Endothelial cell of hepatic sinusoid (primary cell): ENCODE results near the gene ZBED2.
"Not testable (repeated sequence)": the region's sequence is repeated elsewhere in the genome, so short reads cannot be mapped to it uniquely, and the experiment has no call there.

Source experiments
- in situ Hi-C: cut with HindIII; loops from 2 replicates; pipeline ENCODE4 v1.10.0; 2017; ENCODE audit warnings: low sequenced_read_pairs

Gene ZBED2, protein sequence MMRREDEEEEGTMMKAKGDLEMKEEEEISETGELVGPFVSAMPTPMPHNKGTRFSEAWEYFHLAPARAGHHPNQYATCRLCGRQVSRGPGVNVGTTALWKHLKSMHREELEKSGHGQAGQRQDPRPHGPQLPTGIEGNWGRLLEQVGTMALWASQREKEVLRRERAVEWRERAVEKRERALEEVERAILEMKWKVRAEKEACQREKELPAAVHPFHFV

DNA sequence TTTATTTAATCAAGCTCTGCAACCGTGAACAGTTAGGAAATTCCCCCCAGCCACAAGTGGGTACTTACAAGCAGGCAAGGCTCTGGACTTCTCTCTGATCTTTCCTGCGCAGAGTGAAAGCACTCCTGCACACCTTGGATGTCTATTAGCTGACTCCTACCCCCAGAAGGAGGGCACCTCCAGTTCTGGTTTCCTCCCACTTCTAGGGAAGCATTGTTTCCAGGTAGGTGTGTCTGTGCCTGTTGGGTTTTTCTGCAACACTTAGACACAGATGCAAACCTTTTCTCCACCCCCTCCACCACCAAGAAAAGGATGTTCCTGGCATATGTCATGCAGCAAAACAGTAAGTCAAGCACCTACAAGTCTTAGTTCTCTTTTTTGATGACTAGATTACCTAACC is at the start of gene ZBED2:
TSS of gene ZBED2 (minus strand) at position 115 of the 400 bp plus-strand sequence. CDS start 1,145 bp downstream, outside the sequence.
- in situ Hi-C loops = no loop called here

DNA sequence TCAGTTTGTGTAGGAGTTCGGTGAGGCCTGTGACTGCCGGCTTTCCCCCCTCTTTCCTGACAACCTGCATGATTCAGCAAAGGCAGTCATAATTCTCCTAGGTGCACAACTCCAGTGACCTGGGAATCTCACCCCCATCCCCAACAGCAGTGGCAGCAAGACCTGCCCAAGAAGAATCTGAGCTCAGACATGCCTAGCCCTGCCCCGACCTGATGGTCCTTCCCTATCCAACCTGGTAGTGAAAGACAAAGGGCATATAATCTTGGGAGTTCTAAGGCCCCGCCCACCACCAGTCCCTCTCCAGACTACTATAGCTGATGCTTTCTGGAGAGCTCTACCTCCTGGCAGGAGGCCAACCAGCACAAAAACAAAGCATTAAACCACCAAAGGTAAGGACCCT is 44.2 kb upstream of the ZBED2 start:
- in situ Hi-C loops = no loop called here

DNA sequence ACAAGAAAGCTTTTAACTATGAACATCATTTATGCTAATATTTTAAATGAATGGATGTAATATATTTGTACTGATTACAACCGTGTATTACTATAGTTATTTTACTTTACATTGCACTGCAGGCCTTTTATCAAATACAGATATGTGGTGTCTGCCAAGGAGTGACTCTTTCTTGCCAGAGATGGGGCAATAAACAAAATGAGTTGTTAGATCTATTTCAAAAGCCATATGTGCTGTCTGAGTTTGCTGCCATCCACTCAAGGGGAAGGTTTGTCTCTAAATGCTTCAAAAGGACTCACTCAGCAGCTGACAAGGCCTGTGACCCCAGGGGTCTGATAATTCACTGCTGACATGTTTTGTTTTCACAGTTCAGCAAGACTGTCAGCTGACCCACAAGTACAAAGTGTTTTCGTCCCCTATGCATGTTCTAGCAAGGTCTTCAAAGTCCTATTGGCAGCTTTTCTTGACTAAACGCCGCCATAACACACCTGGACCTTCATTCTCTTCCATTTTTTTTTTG is 41.3 kb upstream of the ZBED2 start:
- in situ Hi-C loops = no loop called here

DNA sequence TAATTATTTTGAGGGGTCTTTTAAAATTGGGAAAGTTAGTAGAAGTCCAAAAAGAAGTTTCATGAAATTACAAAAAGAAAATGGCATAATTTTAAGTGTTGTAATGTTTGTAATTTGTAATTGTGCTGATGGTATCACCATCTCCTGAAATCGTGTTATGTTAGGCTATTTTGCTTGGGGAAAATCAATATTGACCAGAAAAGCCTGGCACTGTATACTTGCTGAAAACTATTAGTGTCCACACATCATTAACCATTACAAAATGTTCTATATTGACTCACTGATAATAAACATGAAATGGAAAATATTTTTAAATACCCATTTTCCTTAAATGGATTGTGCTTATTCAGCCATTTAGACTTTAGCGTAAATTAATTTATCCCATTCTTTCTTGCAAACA is 40.3 kb upstream of the ZBED2 start:
- in situ Hi-C loops = no loop called here

DNA sequence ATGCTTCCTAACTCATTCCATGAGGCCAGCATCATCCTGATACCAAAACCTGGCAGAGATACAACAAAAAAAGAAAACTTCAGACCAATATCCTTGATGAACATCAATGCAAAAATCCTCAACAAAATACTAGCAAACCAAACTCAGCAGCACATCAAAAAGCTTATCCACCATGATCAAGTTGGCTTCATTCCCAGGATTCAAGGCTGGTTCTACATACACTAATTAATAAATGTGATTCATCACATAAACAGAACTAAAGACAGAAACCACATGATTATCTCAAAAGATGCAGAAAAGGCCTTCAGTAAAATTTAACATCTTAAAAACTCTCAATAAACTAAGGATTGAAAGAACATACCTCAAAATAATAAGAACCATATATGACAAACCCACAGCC is 35.5 kb upstream of the ZBED2 start:
- in situ Hi-C loops = not testable (repeated sequence)

DNA sequence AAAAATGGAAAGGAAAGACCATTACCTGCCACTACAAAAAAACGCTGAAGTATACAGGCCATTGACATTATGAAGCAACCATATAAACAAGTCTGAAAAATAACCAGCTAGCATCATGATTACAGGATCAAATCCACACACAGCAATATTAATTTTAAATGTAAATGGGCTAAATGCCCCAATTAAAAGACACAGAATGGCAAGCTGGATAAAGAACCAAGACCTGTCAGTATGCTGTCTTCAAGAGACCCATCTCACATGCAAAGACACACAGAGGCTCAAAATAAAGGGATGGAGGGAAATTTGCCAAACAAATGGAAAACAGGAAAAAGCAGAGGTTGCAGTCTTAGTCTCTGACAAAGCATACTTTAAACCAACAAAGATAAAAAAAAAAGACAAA is 33.9 kb upstream of the ZBED2 start:
- in situ Hi-C loops = not testable (repeated sequence)

DNA sequence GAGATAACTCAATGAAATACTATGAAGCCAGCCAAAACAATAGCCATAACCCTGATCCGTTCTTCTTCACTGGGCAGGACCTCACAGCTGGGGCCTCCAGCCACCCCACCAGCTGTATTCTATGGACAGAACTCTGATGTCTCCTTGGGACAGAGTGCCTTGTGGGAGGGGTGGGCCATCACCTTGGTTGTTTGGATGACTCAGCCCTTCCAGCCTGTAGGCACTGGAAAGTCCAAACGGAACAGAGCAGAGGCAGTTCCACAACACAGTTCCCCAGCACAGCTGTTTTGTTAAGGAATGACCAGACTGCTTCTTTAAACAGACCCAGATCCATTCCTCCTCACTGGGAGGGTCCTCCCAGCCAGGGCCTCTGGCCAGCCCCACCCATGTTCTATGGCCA is 31.9 kb upstream of the ZBED2 start:
- in situ Hi-C loops = no loop called here

DNA sequence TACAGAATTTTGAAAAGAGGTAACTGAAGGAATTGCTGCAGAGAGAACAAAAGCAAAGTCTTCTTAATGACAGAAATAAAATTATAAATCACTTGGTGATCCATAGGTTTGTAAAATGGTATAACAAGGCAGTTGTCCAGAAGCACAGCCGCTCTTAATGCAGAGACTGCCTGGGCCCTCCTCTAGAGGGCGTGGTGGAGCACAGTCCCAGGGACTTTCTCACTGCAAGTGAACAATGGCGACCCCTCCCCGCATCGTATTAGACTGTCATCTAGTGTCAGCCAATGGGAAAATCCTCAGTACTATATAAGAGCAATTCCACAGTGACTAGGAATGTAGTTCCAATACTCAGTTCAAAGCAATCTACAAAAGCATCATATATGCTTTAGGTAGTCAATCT is 26.4 kb upstream of the ZBED2 start:
- in situ Hi-C loops = no loop called here

DNA sequence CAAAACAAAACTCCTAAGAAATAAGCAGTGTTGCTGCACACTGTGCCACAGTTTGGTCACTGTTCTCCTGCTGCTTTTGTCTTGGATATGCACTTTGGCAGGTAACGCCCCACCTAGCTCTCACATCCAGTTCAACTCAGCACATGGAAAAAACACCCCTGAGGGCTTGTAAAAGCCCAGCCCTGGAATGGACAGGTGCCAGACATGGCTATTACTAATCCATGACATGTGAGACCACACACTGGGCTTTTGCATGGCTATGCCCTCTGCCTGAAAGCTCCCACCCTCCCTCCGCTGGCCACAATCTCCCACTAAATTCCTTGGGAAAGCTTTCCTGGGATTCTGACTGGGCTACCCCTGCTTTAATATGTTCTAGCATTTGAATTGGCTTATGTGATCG is 24.7 kb upstream of the ZBED2 start:
- in situ Hi-C loops = loop anchor here (5.0 kb wide), 1 partner anchor 43 kb away; no protein-coding TSS in a partner anchor

DNA sequence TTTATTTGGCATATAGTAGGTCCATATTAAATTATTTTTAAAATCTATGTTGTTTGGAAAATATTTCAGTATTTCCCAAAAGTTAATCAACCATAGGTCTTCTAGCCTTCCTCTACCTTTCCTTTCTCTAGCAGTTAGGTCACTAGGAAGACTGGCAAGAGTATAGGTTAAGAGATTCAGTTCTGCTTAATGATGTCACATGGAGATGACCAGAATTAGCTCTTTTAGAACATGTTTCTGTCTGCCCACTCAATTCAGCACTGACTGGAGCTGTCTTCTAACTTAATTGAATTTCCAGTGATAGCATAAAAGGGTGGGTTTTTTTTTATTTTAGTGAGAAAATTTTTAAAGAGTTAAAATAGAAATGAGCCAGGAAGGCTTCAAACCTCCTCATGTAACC is 23.8 kb upstream of the ZBED2 start:
- in situ Hi-C loops = loop anchor here (5.0 kb wide), 1 partner anchor 42 kb away; no protein-coding TSS in a partner anchor

DNA sequence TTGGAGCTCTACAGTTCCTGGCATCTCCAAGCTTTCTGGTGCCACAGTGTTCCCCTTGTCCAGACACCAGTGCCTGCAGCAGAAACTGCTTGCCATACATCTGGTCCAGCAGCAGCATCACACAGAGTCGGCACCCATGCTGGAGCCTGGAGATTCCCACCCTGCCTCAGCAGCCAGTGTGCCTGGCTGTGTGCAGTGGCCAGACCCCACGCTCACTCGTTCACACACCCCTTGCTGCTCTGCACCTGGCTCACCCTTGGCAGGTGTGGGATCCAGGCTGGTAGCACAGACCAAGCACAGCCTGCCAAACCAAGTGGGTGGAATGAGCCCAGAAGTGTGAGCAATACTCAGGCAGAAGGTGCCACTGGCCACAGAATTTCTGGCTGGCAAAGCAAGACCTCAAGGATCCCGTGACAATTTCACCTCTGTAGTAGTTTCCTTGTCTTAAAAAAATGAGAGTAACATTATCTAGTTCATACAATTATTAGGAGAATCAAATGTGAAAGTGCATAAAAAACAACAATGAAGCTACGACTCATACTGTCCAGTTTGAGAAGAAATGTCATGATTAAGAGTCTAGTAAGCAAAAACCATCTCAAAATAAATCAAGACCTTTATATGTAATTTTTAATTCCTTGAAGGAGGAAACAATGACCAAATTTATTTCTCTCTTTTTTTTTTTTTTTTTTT is 22.9 kb upstream of the ZBED2 start:
- in situ Hi-C loops = loop anchor here (5.0 kb wide), 1 partner anchor 41 kb away; no protein-coding TSS in a partner anchor

DNA sequence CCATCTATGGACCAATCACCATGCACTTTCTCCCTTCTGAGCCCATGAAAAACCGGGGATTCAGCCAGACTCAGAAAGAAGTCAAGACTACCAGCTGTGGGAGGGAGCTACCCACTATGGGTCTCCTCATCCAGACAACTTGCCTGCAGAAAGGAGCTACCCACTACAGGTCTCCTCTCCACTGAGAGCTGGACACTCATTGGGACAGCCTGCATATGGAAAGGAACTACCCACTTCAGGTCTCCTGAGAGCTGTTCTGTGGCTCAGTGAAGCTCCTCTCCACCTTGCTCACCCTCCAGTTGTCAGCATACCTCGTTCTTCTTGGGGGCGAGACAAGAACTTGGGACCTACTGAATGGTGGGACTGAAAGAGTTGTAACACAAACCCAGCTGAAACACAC is 22.3 kb upstream of the ZBED2 start:
- in situ Hi-C loops = loop anchor here (5.0 kb wide), 1 partner anchor 40 kb away; no protein-coding TSS in a partner anchor

DNA sequence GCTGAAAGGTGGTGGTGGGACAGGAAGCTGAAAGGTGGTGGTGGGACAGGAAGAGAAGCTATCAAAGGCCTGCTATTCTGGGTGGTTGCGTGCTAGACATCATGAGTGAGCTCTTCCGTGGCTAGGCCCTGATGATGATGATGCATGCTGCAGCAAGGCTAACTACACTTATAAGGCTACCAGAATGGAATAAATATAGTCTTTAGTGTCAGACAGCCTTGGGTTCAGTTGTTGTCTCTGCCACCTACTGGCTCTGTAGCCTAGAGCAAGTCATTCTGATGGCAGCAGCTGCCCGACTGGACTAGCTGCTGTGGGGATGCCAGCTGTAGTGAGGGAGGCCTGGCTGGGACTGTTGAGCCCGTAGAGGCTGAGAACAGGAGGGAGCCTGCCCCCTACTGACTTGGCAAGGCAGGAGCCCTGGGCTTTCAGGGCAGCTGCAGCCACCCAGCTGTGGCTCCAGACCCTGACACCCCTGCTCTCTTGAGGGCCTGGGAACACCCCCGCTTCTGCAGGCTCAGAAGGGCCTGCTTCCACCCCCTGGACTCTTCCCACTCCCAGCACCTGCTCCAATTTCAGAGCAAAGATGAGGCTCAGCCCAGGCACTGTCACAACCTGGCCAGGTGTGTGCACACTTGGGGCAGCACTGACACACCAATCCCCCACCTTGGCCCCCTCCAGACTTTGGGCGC is 21.4 kb upstream of the ZBED2 start:
- in situ Hi-C loops = loop anchor here (5.0 kb wide), 1 partner anchor 39 kb away; no protein-coding TSS in a partner anchor

DNA sequence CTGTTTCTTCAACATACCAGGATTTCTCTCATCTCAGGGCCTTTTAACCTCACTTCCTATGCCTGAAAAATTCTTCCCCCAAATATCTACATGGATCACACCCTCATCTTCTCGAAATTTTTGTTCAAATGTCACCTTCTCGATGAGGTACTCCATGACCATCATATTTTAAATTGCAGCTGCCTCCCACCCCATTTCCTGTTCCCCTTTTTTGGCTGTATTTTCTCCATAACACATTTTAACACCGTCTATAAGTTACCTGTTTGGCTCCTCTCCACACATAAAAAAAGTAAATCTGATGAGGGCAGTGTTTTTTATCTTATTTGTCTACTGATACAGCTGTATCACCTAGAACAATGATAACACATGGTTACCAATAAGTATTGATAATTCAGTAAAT is 20.7 kb upstream of the ZBED2 start:
- in situ Hi-C loops = loop anchor here (5.0 kb wide), 1 partner anchor 39 kb away; no protein-coding TSS in a partner anchor

DNA sequence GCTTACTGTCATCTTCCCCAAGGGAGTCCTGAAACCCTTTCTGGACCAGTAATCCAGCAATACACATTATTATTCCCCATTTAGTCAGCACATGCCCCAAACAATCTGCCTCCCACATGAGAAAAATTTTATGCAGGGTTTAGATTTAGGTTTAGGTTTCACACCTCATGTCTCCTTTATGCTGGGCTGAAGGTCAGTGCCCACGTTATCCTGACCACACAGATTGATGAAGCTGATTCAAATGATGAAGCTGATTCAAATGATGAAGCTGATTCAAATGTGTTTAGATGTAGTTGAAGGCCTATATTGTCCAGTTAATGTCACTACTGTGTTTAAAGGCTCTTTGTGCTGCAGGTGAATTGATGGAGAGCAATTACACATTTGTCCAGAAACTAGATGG is 18.1 kb upstream of the ZBED2 start:
- in situ Hi-C loops = no loop called here

DNA sequence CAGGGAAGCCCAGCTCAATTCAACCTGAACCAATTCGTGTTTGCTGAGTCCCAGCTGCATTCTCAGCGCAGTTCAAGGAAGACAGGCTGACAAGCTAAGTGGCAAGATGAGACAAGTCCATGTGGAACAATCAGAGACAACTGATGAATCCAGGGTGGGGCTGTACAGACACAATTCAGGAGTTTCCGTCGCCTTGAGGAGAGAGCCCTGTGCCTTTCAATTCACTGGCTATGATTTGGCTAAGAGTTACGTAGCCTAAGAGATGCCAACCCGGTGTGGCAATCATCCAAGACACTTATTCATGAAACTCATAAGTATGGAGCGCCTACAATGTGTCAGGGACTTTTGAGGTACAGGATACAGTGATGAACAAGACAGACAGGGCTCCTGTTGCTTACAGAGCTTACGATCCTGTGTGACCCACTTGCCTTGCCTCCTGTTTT is 15.5 kb upstream of the ZBED2 start:
- in situ Hi-C loops = no loop called here

DNA sequence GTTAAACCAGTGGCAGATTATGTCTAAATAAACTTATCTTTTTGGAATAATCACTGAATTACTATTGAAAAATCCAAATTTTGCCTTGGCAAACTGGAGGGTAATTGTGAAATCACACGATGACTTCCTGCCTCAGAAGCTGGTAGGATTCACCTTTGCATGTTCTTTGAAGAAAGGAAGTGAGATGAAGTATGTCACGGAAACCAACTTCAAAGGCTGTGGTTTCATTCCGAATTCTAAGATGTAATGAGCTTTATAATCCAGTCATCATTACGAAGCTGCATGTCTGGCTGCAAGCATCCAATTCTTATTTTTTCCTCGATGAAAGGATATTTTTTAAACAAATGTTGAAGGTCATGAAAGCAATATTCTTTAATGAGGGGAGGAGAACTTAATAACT is 15.0 kb upstream of the ZBED2 start:
- in situ Hi-C loops = no loop called here

DNA sequence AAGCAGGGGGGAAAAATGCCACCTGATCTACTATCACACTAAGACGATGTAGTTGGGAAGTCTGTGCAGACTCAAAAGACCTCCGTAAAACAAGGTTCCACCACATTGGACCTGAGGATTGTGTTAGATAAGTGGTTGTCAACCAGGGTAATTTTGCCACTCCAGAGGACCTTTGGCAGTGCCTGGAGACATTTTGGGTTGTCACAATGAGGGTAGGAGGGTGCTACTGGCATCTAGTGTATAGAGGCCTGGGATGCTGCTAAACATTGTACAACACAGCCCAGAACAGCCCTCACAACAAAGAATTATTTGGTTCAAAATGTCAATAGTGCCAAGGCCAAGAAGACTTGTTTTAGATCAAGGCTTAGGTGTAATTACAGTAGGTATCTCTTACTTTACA is 14.6 kb upstream of the ZBED2 start:
- in situ Hi-C loops = no loop called here

DNA sequence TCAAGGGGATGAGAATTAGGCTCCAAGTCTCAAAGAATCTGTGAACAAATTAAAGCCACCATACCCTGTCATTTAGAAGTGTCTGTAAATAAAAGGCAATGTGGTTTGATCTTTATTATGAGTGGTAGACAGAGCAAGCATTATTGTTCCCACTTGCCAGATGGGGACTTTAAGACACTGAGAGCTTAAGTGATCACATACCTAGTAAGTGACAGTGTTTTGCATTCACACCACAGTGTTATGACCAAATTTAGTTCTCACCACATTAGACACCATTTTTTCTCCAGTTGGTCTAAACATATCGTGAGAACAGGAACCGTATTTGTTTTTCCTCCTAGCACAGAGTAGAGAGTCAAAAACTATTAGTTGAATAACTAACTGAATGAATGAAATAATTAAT is 13.2 kb upstream of the ZBED2 start:
- in situ Hi-C loops = no loop called here

DNA sequence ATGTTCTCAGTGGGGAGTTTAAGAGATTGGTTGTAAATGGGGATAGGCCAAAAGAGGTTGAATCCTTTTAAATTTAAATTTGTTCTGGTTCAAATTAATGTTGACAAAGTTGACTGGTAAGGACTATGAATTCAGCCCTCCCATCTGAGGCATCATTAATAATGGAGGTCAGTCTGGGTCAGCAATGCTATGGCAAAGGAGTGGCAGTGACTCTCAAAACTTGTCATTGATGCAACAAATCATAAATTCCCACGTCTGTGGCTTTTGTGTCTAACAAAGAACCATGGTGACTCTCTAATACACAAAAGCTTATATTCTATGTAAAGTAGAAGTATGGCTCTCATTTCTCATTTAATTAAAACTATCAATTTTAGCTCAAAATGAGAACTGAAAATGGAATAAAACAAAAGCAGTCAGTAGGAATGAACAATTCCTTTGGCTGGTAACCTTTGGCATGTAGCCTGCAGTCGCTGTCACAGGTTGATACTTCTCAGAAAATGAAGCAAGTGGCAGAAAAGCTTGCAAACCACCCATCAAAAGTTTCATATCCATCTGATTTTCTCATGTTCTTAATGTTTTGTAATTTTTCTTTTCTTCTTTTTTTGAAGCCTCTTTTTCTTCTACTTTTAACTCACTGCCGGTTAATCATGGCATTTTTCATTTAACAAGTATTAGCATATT is 12.2 kb upstream of the ZBED2 start:
- in situ Hi-C loops = no loop called here

DNA sequence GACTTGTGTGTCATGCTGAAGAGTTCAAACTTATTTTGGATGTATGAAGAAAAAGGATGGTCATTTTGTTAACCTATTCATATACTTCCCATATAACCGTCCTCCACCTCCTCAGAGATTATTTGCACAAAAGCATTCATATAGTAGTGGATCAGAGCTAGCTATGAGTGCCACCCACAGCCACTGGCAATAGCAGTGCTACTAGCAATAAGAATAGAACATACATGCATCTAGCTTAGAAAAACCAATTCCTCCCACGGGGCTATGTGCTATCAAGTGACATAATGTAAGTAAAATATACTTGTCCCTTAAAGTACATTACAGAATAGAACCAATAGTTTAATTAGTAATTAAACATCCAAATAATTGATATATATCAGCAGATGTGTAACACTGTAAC is 10.3 kb upstream of the ZBED2 start:
- in situ Hi-C loops = no loop called here
